Measurements from ENCODE around the gene RALGAPA2. TPM values are rescaled to one million over a fixed set of nuclear protein-coding genes. Genes with fewer than 3 reads are reported as not detected.

Gene RALGAPA2
- total RNA-seq, 2 experiments from 2014 or later = 21.8 to 22.8 TPM

GRCh38 chr20:20456741-20457140 is 255.7 kb downstream of the RALGAPA2 start:
- no peak for DNase-seq
- Mint-ChIP-seq H3K27me3 (ENCODE audit: low read depth) (no peaks in the 10 kb centered on the region), H3K9me3 (ENCODE audit: insufficient read depth) (no peaks in the 10 kb centered on the region), H3K36me3 (ENCODE audit: low read depth) (peaks cover 2% of the 10 kb centered on the region), H3K4me1 (ENCODE audit: low read depth) (peaks cover 14% of the 10 kb centered on the region), H3K27ac (no peak overlapping the region), H3K4me3 (no peak overlapping the region)
- ChIA-PET CTCF (no interaction called here), POLR2A (no interaction called here)
- ATAC-seq = no peak

- ChIA-PET POLR2A (no interaction called here), CTCF (interaction anchor here (0.9 to 1.6 kb wide), 2 partner anchors 10 to 18 kb away, joined by 3 read pairs; no protein-coding TSS in a partner anchor)
- Mint-ChIP-seq H3K4me1 (ENCODE audit: low read depth) (peaks cover 14% of the 10 kb centered on the region), H3K36me3 (ENCODE audit: low read depth) (peaks cover 2% of the 10 kb centered on the region), H3K27ac (no peak overlapping the region), H3K9me3 (ENCODE audit: insufficient read depth) (no peaks in the 10 kb centered on the region), H3K4me3 (no peak overlapping the region), H3K27me3 (ENCODE audit: low read depth) (no peaks in the 10 kb centered on the region)
- no peak for DNase-seq
- ATAC-seq = no peak
These were observed 256.5 kb downstream of the RALGAPA2 start for GRCh38 chr20:20455926-20456325.

- H3K9me3 Mint-ChIP-seq (ENCODE audit: insufficient read depth) = no peaks in the 10 kb centered on the region
- peaks cover 2% of the 10 kb centered on the region for H3K36me3 Mint-ChIP-seq (ENCODE audit: low read depth)
- DNase-seq (no peak), ATAC-seq (no peak)
- no peak overlapping the region for H3K4me3 Mint-ChIP-seq
- no peaks in the 10 kb centered on the region for H3K27me3 Mint-ChIP-seq (ENCODE audit: low read depth)
- ChIA-PET POLR2A (interaction anchor here (0.6 kb wide), 1 partner anchor 24 kb away, joined by 4 read pairs; no protein-coding TSS in a partner anchor), CTCF (interaction anchor here (0.9 to 1.6 kb wide), 2 partner anchors 9 to 19 kb away, joined by 3 read pairs; no protein-coding TSS in a partner anchor)
- H3K4me1 Mint-ChIP-seq (ENCODE audit: low read depth) = peaks cover 14% of the 10 kb centered on the region
- no peak overlapping the region for H3K27ac Mint-ChIP-seq
These were observed 257.4 kb downstream of the RALGAPA2 start for GRCh38 chr20:20454850-20455627.

- POLR2A ChIA-PET = interaction anchor here (0.6 kb wide), 1 partner anchor 24 kb away, joined by 4 read pairs; no protein-coding TSS in a partner anchor
- no peak for DNase-seq
- H3K4me1 Mint-ChIP-seq (ENCODE audit: low read depth) = peaks cover 14% of the 10 kb centered on the region
- no peaks in the 10 kb centered on the region for H3K9me3 Mint-ChIP-seq (ENCODE audit: insufficient read depth)
- ATAC-seq = no peak
- H3K27ac Mint-ChIP-seq = no peak overlapping the region
- H3K4me3 Mint-ChIP-seq = no peak overlapping the region
- CTCF ChIA-PET = no interaction called here
- peaks cover 2% of the 10 kb centered on the region for H3K36me3 Mint-ChIP-seq (ENCODE audit: low read depth)
- no peaks in the 10 kb centered on the region for H3K27me3 Mint-ChIP-seq (ENCODE audit: low read depth)
These were observed 258.1 kb downstream of the RALGAPA2 start for GRCh38 chr20:20454367-20454766.

- CTCF ChIA-PET = interaction anchor here (1.4 to 1.5 kb wide), 3 partner anchors 11 to 141 kb away, joined by 4 to 9 read pairs (median 4); no protein-coding TSS in a partner anchor
These were observed 260.2 kb downstream of the RALGAPA2 start for GRCh38 chr20:20452254-20452676.

GRCh38 chr20:20450521-20450920 is 261.9 kb downstream of the RALGAPA2 start:
- Mint-ChIP-seq H3K9me3 (ENCODE audit: insufficient read depth) (no peaks in the 10 kb centered on the region), H3K4me3 (no peak overlapping the region), H3K4me1 (ENCODE audit: low read depth) (peaks cover 11% of the 10 kb centered on the region), H3K36me3 (ENCODE audit: low read depth) (peaks cover 2% of the 10 kb centered on the region), H3K27ac (no peak overlapping the region), H3K27me3 (ENCODE audit: low read depth) (no peaks in the 10 kb centered on the region)
- DNase-seq (no peak), ATAC-seq (no peak)
- POLR2A ChIA-PET = no interaction called here
- CTCF ChIA-PET = no interaction called here

More at GRCh38 chr20:20452254-20452676, 260.2 kb downstream of the RALGAPA2 start:
- no peak overlapping the region for H3K27ac Mint-ChIP-seq
- peak overlapping the region; percentile 47 for H3K4me3 Mint-ChIP-seq
- H3K4me1 Mint-ChIP-seq (ENCODE audit: low read depth) = peaks cover 14% of the 10 kb centered on the region
- H3K36me3 Mint-ChIP-seq (ENCODE audit: low read depth) = peaks cover 2% of the 10 kb centered on the region
- H3K9me3 Mint-ChIP-seq (ENCODE audit: insufficient read depth) = no peaks in the 10 kb centered on the region
- DNase-seq = peak; percentile 63
- POLR2A ChIA-PET = interaction anchor here (0.8 kb wide), 1 partner anchor 62 kb away, joined by 3 read pairs; no protein-coding TSS in a partner anchor
- ATAC-seq = peak; percentile 82
- H3K27me3 Mint-ChIP-seq (ENCODE audit: low read depth) = no peaks in the 10 kb centered on the region

- no peak for DNase-seq
- peaks cover 11% of the 10 kb centered on the region for H3K4me1 Mint-ChIP-seq (ENCODE audit: low read depth)
- no peaks in the 10 kb centered on the region for H3K9me3 Mint-ChIP-seq (ENCODE audit: insufficient read depth)
- H3K27me3 Mint-ChIP-seq (ENCODE audit: low read depth) = no peaks in the 10 kb centered on the region
- CTCF ChIA-PET = no interaction called here
- H3K36me3 Mint-ChIP-seq (ENCODE audit: low read depth) = peaks cover 2% of the 10 kb centered on the region
- POLR2A ChIA-PET = no interaction called here
- no peak overlapping the region for H3K4me3 Mint-ChIP-seq
- ATAC-seq = no peak
- no peak overlapping the region for H3K27ac Mint-ChIP-seq
These were observed 263.6 kb downstream of the RALGAPA2 start for GRCh38 chr20:20448881-20449280.

- DNase-seq = no peak
- peaks cover under 1% of the 10 kb centered on the region for H3K36me3 Mint-ChIP-seq (ENCODE audit: low read depth)
- CTCF ChIA-PET = no interaction called here
These were observed 265.2 kb downstream of the RALGAPA2 start for GRCh38 chr20:20447196-20447595.

GRCh38 chr20:20446425-20447015 is 265.9 kb downstream of the RALGAPA2 start:
- CTCF ChIA-PET = interaction anchor here (0.9 kb wide), 1 partner anchor 9 kb away, joined by 3 read pairs; no protein-coding TSS in a partner anchor
- POLR2A ChIA-PET = no interaction called here
- no peak for ATAC-seq
- DNase-seq = no peak
- Mint-ChIP-seq H3K27me3 (ENCODE audit: low read depth) (no peaks in the 10 kb centered on the region), H3K36me3 (ENCODE audit: low read depth) (no peaks in the 10 kb centered on the region), H3K27ac (no peak overlapping the region), H3K9me3 (ENCODE audit: insufficient read depth) (no peaks in the 10 kb centered on the region), H3K4me1 (ENCODE audit: low read depth) (no peaks in the 10 kb centered on the region), H3K4me3 (no peak overlapping the region)

More at GRCh38 chr20:20447196-20447595, 265.2 kb downstream of the RALGAPA2 start:
- Mint-ChIP-seq H3K27ac (no peak overlapping the region), H3K9me3 (ENCODE audit: insufficient read depth) (no peaks in the 10 kb centered on the region), H3K4me3 (no peak overlapping the region), H3K27me3 (ENCODE audit: low read depth) (no peaks in the 10 kb centered on the region), H3K4me1 (ENCODE audit: low read depth) (peaks cover 2% of the 10 kb centered on the region)
- no peak for ATAC-seq
- POLR2A ChIA-PET = no interaction called here

- Mint-ChIP-seq H3K9me3 (ENCODE audit: insufficient read depth) (no peaks in the 10 kb centered on the region), H3K4me3 (no peak overlapping the region), H3K27ac (no peak overlapping the region), H3K4me1 (ENCODE audit: low read depth) (no peaks in the 10 kb centered on the region), H3K27me3 (ENCODE audit: low read depth) (no peaks in the 10 kb centered on the region), H3K36me3 (ENCODE audit: low read depth) (no peaks in the 10 kb centered on the region)
- no peak for DNase-seq
- ChIA-PET CTCF (interaction anchor here (0.9 kb wide), 1 partner anchor 10 kb away, joined by 3 read pairs; no protein-coding TSS in a partner anchor), POLR2A (no interaction called here)
- ATAC-seq = no peak
These were observed 266.4 kb downstream of the RALGAPA2 start for GRCh38 chr20:20446001-20446400.

- Mint-ChIP-seq H3K9me3 (ENCODE audit: insufficient read depth) (no peaks in the 10 kb centered on the region), H3K4me3 (no peak overlapping the region), H3K4me1 (ENCODE audit: low read depth) (no peaks in the 10 kb centered on the region), H3K27me3 (ENCODE audit: low read depth) (no peaks in the 10 kb centered on the region), H3K36me3 (ENCODE audit: low read depth) (no peaks in the 10 kb centered on the region), H3K27ac (no peak overlapping the region)
- ATAC-seq (no peak), DNase-seq (no peak)
- ChIA-PET POLR2A (no interaction called here), CTCF (no interaction called here)
These were observed 268.9 kb downstream of the RALGAPA2 start for GRCh38 chr20:20443504-20443903.

GRCh38 chr20:20442466-20442865 is 270.0 kb downstream of the RALGAPA2 start:
- Mint-ChIP-seq H3K4me3 (no peak overlapping the region), H3K27ac (no peak overlapping the region), H3K36me3 (ENCODE audit: low read depth) (no peaks in the 10 kb centered on the region), H3K4me1 (ENCODE audit: low read depth) (no peaks in the 10 kb centered on the region), H3K9me3 (ENCODE audit: insufficient read depth) (no peaks in the 10 kb centered on the region), H3K27me3 (ENCODE audit: low read depth) (no peaks in the 10 kb centered on the region)
- DNase-seq (no peak), ATAC-seq (no peak)
- ChIA-PET POLR2A (no interaction called here), CTCF (no interaction called here)
